ENCODE data around the gene CALML5.

GRCh38 chr10:5485290-5485689 is 14.1 kb downstream of the CALML5 start:
- TF ChIP-seq TEAD1 (CRISPR knock-in tag; IDR thresholded peaks at IDR 0.05) = no peak
- no peak for TF ChIP-seq GABPB1 (CRISPR knock-in tag; IDR thresholded peaks at IDR 0.05)
- no peak for TF ChIP-seq CTCF (IDR thresholded peaks at IDR 0.05)
- no peak for TF ChIP-seq FOXJ3 (CRISPR knock-in tag; IDR thresholded peaks at IDR 0.05; ENCODE audit: borderline replicate concordance)
- no peak for TF ChIP-seq ATF1 (CRISPR knock-in tag; IDR thresholded peaks at IDR 0.05)
- TF ChIP-seq USF2 (CRISPR knock-in tag; IDR thresholded peaks at IDR 0.05) = no peak
- TF ChIP-seq HMGXB4 (CRISPR knock-in tag; IDR thresholded peaks at IDR 0.05) = no peak
- TF ChIP-seq ATF3 (CRISPR knock-in tag; conservative IDR thresholded peaks at IDR 0.05) = no peak
- no peak for TF ChIP-seq USF1 (CRISPR knock-in tag; IDR thresholded peaks at IDR 0.05)

All from WTC11 (cell line).